Kidney epithelial cell (primary cell): ENCODE data around the gene ELF5. TPM values are rescaled to one million over a fixed set of nuclear protein-coding genes. Genes with fewer than 3 reads are reported as not detected.

Experiments used
- DNase-seq: peaks from one replicate; pipeline ENCODE4 v3.0.0-alpha.2; 2010; ENCODE audit warnings: low read depth
- H3K27me3 ChIP-seq: 2 replicates; pipeline ENCODE4 v1.6.0; 2011; ENCODE audit warnings: low read length; ENCODE audit not compliant: control insufficient read depth, insufficient read depth
- H3K36me3 ChIP-seq: 2 replicates; pipeline ENCODE4 v1.5.1; 2011; ENCODE audit warnings: low read length; ENCODE audit not compliant: control insufficient read depth, insufficient read depth
- H3K4me3 ChIP-seq: 2 replicates; pipeline ENCODE4 v1.5.1; 2011; ENCODE audit warnings: low read depth, mild to moderate bottlenecking, control low read depth, low read length
- CTCF ChIP-seq: IDR thresholded peaks from 2 replicates; pipeline ENCODE4 v1.5.1; 2011; ENCODE audit warnings: mild to moderate bottlenecking, moderate library complexity, low read length, control low read depth, inconsistent platforms; ENCODE audit not compliant: insufficient read depth, poor library complexity, severe bottlenecking
- total RNA-seq: library from RNA; depleted of rRNA; stranded (reverse); fragments of >200 nt; gene quantifications from 2 replicates; pipeline ENCODE4 v1.2.3, GENCODE V29; 2015

The ELF5 gene
- total RNA-seq, 1 donor from 2014 or later, result not detected

GRCh38 chr11:34510218-34510617, 3.4 kb downstream of the ELF5 start:
- no peak for TF ChIP-seq CTCF
- Histone ChIP-seq H3K4me3 (no peak overlapping the region), H3K27me3 (no peaks in the 10 kb centered on the region), H3K36me3 (no peaks in the 10 kb centered on the region)
- no peak for DNase-seq

GRCh38 chr11:34509336-34509876, 4.2 kb downstream of the ELF5 start:
- Histone ChIP-seq H3K4me3 (no peak overlapping the region), H3K27me3 (no peaks in the 10 kb centered on the region), H3K36me3 (no peaks in the 10 kb centered on the region)
- TF ChIP-seq CTCF, result no peak
- DNase-seq, result no peak

- Histone ChIP-seq H3K27me3 (no peaks in the 10 kb centered on the region), H3K4me3 (no peak overlapping the region), H3K36me3 (no peaks in the 10 kb centered on the region)
- no peak for DNase-seq
- no peak for TF ChIP-seq CTCF
Observed at GRCh38 chr11:34508524-34508923, 5.1 kb downstream of the ELF5 start.

- no peak for DNase-seq
- no peaks in the 10 kb centered on the region for H3K36me3 ChIP-seq
- no peaks in the 10 kb centered on the region for H3K27me3 ChIP-seq
- TF ChIP-seq CTCF, result no peak
- H3K4me3 ChIP-seq, result no peak overlapping the region
Observed at GRCh38 chr11:34507610-34508009, 6.0 kb downstream of the ELF5 start.

- H3K36me3 ChIP-seq, result no peaks in the 10 kb centered on the region
- no peak for TF ChIP-seq CTCF
- H3K4me3 ChIP-seq, result no peak overlapping the region
- no peak for DNase-seq
- H3K27me3 ChIP-seq, result no peaks in the 10 kb centered on the region
Observed at GRCh38 chr11:34507156-34507555, 6.4 kb downstream of the ELF5 start.

DNA sequence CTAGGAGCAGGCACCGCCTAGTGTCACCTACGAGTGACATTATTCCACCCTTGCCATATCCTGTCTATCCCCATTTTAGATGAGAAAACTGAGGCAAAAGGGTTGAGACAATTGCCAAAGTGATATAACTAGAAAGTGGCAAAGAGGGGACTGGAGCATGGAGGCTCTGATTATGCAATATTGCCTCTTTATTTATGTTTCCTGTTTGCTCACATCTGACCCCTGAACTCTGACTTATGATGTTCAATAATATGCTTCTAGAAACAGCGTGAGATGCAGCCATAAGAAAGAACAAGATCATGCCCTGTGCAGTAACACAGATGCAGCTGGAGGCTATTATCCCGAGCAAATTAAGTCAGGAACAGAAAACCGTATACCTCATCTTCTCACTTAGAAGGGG, 7.7 kb downstream of the ELF5 start:
- Histone ChIP-seq H3K4me3 (no peak overlapping the region), H3K27me3 (no peaks in the 10 kb centered on the region), H3K36me3 (no peaks in the 10 kb centered on the region)
- TF ChIP-seq CTCF, result no peak
- DNase-seq, result no peak
